Left colon (tissue), 2 donors: ENCODE data around the gene MRPS17. TPM values are rescaled to one million over a fixed set of nuclear protein-coding genes. Genes with fewer than 3 reads are reported as not detected.
A peak's percentile ranks its signal among the peaks of the same experiment; 100 is the strongest.
"Not testable (repeated sequence)": the region's sequence is repeated elsewhere in the genome, so short reads cannot be mapped to it uniquely, and the experiment has no call there.

Experiments used
- ATAC-seq: fragments of 200-7000 bp; cut with Tn5 transposase; one replicate; pipeline ENCODE4 v1.9.1; 2020; ENCODE audit warnings: mild to moderate bottlenecking, moderate library complexity
- DNase-seq, 2 donors: peaks; one replicate each; pipeline ENCODE4 v3.0.0-alpha.2; 2020
- intact Hi-C, 2 donors: fragments of 100-400 bp; cut with DNase I in 1 of 2; cut with micrococcal nuclease in 1 of 2; formaldehyde crosslinking; loops; one replicate each; pipeline versions ENCODE4 v1.11.2 to v1.14.0; 2022; cut with DNase I, micrococcal nuclease
- long read RNA-seq: library from polyadenylated mRNA; unstranded; transcript quantifications from one replicate; pipeline ENCODE4 v2.0.0, GENCODE V29; 2021
- total RNA-seq, 2 donors: library from RNA; stranded (reverse); fragmentation: NEBNext Ultra II Directional; extraction: Animal tissue kit (Norgen Biotek cat#: 25700); gene quantifications; one replicate each; pipeline ENCODE4 v1.2.1, GENCODE V29; 2021
- donor health status: DM: no; HTN: no; CAD: no.
- donor health status: DM: yes; HTN: yes; CAD: no.

MRPS17 gene
- total RNA-seq: 10 to 100 TPM; 10.4 to 14.7 TPM
- long read RNA-seq, transcript MRPS17-201 (3 exons, 1,845 nt): major isoform, 13 of 14 reads
- long read RNA-seq, partial matches to known transcripts: 1 of 14 reads
- long read RNA-seq, other reads (novel, unspliced or antisense): 0 of 14 reads

GRCh38 chr7:55951637-55952351, at the start of gene MRPS17:
TSS of gene MRPS17 (plus strand) at chr7:55951877. CDS start at chr7:55953196, 1,319 bp downstream.
- ATAC-seq (peak; percentile 100), DNase-seq (peak; percentile 93 to 96)
- intact Hi-C loops: loop anchor here in 1 of 2 donors (10.0 kb wide), 1 partner anchor 67 kb away; the partner anchor contains the start of gene ZNF713

- intact Hi-C loops: no loop called here
- no peak for DNase-seq
- ATAC-seq: no peak
Observed at GRCh38 chr7:55903985-55904759, 47.5 kb upstream of the MRPS17 start.

GRCh38 chr7:55912748-55913158, 38.9 kb upstream of the MRPS17 start:
- no peak for ATAC-seq
- no peak for DNase-seq
- intact Hi-C loops: no loop called here

- ATAC-seq (no peak), DNase-seq (no peak)
- intact Hi-C loops: no loop called here
Observed at GRCh38 chr7:55917771-55918170, 33.9 kb upstream of the MRPS17 start.

GRCh38 chr7:55928006-55928767, 23.5 kb upstream of the MRPS17 start:
- ATAC-seq: no peak
- intact Hi-C loops: no loop called here
- no peak for DNase-seq

- no peak for DNase-seq
- intact Hi-C loops: no loop called here
Observed at GRCh38 chr7:55931421-55932151, 20.1 kb upstream of the MRPS17 start.

GRCh38 chr7:55939514-55940123, 12.1 kb upstream of the MRPS17 start:
- intact Hi-C loops: no loop called here
- DNase-seq: no peak
- no peak for ATAC-seq

More at GRCh38 chr7:55931421-55932151, 20.1 kb upstream of the MRPS17 start:
- ATAC-seq: no peak

- intact Hi-C loops: no loop called here
- no peak for ATAC-seq
- DNase-seq: no peak
Observed at GRCh38 chr7:55946545-55946944, 5.1 kb upstream of the MRPS17 start.

GRCh38 chr7:55952352-55952671, 635 bp downstream of the MRPS17 start:
- ATAC-seq, DNase-seq: not testable (repeated sequence)
- intact Hi-C loops: loop anchor here in 1 of 2 donors (10.0 kb wide), 1 partner anchor 68 kb away; the partner anchor contains the start of gene ZNF713

GRCh38 chr7:55953707-55954475, 2.2 kb downstream of the MRPS17 start:
- no peak for ATAC-seq
- no peak for DNase-seq
- intact Hi-C loops: loop anchor here in 1 of 2 donors (10.0 kb wide), 1 partner anchor 69 kb away; the partner anchor contains the start of gene ZNF713

GRCh38 chr7:55957190-55957589, 5.5 kb downstream of the MRPS17 start:
- ATAC-seq: no peak
- intact Hi-C loops: loop anchor here in 1 of 2 donors (10.0 kb wide), 1 partner anchor 72 kb away; the partner anchor contains the start of gene ZNF713
- DNase-seq: no peak

- no peak for ATAC-seq
- intact Hi-C loops: no loop called here
Observed at GRCh38 chr7:55962014-55962413, 10.3 kb downstream of the MRPS17 start.

GRCh38 chr7:55963584-55964168, 12.0 kb downstream of the MRPS17 start:
- no peak for ATAC-seq
- DNase-seq: no peak
- intact Hi-C loops: no loop called here

More at GRCh38 chr7:55962014-55962413, 10.3 kb downstream of the MRPS17 start:
- no peak for DNase-seq

GRCh38 chr7:55964261-55965099, 12.8 kb downstream of the MRPS17 start, which contains the start of gene NIPSNAP2:
TSS of gene NIPSNAP2 (plus strand) at chr7:55964585. CDS start at chr7:55964610, 25 bp downstream.
- ATAC-seq (peak; percentile 94), DNase-seq (peak; percentile 85 to 86)
- intact Hi-C loops: no loop called here

- no peak for ATAC-seq
- intact Hi-C loops: no loop called here
- DNase-seq: no peak
Observed at GRCh38 chr7:55965100-55965470, 13.4 kb downstream of the MRPS17 start.
